ENCODE data around the gene CELSR2. TPM values are rescaled to one million over a fixed set of nuclear protein-coding genes. Genes with fewer than 3 reads are reported as not detected.
"Not testable (repeated sequence)": the region's sequence is repeated elsewhere in the genome, so short reads cannot be mapped to it uniquely, and the experiment has no call there.

The CELSR2 gene
- polyA plus RNA-seq, 3 donors = 0.67 to 2.3 (median 0.94) TPM

GRCh38 chr1:109283748-109284600 is 34.6 kb downstream of the CELSR2 start:
- 43 to 51% (median 46%) methylated on average over 17 of the region's 17 CpGs for WGBS, 3 donors
- no peak overlapping the region for H3K27ac ChIP-seq (ENCODE audit: low read depth, low read length)

GRCh38 chr1:109286762-109287161 is 37.4 kb downstream of the CELSR2 start:
- not testable (repeated sequence) for H3K27ac ChIP-seq (ENCODE audit: low read depth, low read length)
- 87 to 92% (median 88%) methylated on average over 5 of the region's 5 CpGs for whole genome bisulfite sequencing, 3 donors

DNA sequence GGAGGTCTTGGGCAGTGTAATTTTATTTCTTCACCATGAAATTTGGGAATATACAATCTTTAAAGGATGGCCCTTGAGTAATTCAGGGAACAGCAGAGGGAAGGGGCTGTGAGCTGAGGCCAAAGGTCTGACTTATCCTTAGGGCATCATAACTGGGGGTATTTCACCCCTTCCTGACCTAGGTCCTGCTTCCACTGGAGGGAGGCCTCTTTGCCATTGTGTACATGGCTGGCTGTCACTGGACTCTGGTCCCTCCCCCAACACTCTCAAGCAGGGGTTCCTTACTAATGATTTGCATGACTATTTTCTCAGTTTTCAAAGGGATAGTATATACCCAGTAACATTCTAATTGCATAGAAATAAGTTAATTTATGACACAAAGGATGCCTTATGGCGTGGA is 40.8 kb downstream of the CELSR2 start:
- no peak overlapping the region for H3K27ac ChIP-seq (ENCODE audit: low read depth, low read length)
- WGBS, 3 donors = 94 to 97% (median 95%) methylated on average over 1 of the region's 1 CpG

DNA sequence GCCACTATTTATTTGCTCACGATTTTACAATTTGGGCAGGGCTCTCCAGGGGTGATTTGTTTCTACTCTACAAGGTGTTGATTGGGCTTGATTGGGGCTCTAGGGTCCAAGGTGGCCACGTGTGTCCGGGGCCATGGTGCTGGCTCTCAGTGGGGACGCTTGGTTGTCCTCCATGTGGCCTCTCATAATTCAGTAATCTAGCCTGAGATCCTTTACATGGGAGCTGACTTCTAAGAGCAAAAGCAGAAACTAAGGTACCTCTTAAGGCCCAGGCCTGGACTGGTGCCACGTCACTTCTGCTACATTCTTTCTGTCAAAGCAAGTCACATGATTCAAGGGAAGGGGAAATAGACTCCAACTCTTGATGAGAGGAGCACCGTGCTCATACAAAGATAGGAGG is 41.7 kb downstream of the CELSR2 start:
- WGBS, 3 donors = 64 to 72% (median 72%) methylated on average over 6 of the region's 6 CpGs
- no peak overlapping the region for H3K27ac ChIP-seq (ENCODE audit: low read depth, low read length)

DNA sequence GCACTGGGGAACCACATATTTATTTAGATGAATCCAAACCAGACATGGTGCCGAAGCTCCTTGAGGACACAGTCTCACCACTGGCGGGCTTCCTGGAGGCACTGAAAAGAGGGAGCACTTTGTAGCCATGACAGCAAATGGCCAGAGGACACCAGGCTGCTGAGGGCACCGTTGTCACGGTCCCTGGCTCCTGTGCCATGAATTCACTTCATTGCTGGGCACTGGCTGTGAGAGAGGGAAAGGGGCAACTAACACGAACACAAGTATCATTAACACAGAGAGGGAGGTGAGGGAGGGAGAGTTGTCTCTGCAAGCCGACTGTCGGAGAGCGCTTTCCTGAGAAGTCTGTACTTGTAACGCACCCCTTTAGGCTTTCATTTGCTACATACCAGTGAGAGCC is 43.0 kb downstream of the CELSR2 start:
- 70 to 76% (median 75%) methylated on average over 9 of the region's 9 CpGs for WGBS, 3 donors
- no peak overlapping the region for H3K27ac ChIP-seq (ENCODE audit: low read depth, low read length)

DNA sequence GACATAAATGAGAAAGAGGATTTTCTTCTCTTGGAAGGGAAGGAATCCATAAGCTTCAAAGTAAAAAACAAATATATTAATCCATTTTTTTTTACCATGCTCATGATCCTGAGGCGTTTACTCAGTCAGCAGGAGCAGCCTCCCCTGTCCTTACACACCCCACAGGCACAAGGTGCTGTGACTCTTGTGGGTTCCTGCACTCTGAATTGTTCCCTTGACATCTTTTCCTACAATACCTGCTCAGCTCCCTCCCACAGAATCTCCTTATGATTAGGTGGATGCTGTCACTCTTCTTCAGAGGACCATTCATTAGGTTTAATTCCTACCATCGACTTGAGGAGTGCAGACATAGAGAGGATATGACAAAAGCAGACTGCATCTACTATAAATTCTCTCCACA is 43.7 kb downstream of the CELSR2 start:
- 53 to 77% (median 72%) methylated on average over 2 of the region's 2 CpGs for WGBS, 3 donors

GRCh38 chr1:109294481-109294880 is 45.1 kb downstream of the CELSR2 start:
- no peak overlapping the region for H3K27ac ChIP-seq (ENCODE audit: low read depth, low read length)
- WGBS, 3 donors = 46 to 66% (median 48%) methylated on average over 4 of the region's 4 CpGs

More for the DNA sequence above, 43.7 kb downstream of the CELSR2 start:
- H3K27ac ChIP-seq (ENCODE audit: low read depth, low read length) = no peak overlapping the region

DNA sequence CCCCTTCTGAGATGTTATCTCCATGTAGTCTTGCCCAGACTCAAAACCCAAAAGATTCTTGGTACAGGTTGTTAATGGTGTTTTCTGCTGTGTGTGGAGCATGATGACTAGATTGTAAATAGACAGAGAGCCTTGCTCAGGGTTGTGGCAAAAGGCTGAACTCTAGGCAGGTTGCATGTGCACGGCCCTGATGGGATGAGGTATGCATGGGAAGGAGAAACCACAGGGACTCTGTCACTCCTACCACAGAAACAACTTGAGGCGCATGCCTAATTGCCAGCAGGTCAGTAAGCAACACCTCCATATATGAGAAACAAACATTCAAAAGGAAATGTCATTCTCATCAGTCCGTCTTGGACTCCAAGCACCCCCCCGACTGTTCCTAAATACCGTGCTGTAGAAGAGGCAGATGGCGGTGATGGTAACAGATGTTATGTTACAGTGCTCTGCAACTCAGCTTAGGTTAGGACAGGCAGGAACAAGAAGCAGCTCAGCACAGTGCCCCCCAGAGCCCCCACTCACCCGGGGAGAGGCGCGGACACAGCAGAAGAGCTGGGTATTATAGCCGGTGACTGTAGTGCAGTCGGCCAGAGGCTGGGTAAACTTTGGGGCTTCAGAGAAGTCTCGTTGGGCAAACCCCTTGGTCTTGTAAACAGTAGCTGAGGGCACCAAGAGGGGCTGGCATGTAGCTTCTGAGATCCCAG is 46.5 kb downstream of the CELSR2 start:
- no peak overlapping the region for H3K27ac ChIP-seq (ENCODE audit: low read depth, low read length)
- WGBS, 3 donors = 80 to 81% (median 81%) methylated on average over 12 of the region's 12 CpGs

DNA sequence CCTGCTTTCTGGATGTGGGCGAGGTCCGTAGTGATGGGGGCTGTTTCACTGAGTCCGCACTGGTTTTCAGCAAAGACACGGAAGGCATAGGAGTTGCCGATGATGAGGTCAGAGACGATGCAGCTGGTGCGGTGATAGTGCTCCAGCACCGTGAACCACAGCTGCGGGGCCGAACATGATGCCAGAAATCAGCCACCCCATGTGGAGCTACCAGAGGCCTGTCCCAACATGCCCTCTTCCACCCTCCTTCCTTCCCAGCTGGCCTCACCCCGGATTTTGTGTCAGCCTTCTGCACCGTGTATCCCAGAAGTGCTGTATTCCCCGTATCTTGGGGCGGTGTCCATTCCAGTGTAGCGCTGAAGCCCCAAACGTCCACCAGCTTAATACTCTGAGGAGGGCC is 47.4 kb downstream of the CELSR2 start:
- WGBS, 3 donors = 88 to 97% (median 95%) methylated on average over 16 of the region's 16 CpGs

DNA sequence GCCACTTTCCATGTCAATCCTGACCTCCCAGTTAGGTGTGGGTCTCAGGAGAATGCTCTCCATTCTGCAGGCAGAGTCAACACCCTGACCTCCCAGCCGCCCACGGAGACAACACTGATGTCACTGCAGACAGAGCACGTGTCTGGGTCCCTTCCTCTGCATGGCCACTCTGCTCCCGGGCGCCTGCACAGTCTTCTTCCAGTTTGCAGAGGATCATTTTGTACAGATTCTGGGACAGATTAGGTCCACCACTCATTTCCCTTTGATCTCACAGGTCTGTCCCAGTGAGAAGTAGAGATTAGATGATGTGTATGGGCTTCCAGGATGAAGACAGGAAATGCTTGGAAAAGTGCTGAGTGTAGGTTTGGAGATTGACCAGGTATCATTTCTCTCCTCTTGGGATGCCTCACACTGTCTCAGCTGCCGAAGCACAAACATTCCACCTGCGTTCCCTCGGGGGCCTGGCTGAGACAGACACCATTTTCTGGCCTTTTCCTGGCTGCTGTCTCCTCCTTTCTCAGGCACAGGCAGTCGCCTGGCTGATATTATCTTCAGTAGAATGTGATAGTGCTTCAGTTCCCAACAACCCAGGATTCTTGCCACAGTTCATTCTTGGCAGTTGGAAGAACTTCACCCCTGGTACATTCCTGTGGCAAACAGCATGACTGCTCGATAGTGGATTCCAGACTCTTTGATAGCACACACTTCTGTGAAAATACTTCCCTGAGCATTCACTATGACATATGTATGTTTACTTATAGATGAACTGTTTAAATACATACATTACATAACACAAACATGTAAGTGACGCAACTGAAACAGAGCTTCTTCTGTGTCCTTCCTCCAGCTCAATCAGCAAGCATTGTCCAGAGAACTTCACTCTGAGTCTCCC is 49.6 kb downstream of the CELSR2 start:
- no peak overlapping the region for H3K27ac ChIP-seq (ENCODE audit: low read depth, low read length)
- WGBS, 3 donors = 42 to 50% (median 44%) methylated on average over 11 of the region's 11 CpGs

More for the DNA sequence above, 47.4 kb downstream of the CELSR2 start:
- H3K27ac ChIP-seq (ENCODE audit: low read depth, low read length) = no peak overlapping the region

DNA sequence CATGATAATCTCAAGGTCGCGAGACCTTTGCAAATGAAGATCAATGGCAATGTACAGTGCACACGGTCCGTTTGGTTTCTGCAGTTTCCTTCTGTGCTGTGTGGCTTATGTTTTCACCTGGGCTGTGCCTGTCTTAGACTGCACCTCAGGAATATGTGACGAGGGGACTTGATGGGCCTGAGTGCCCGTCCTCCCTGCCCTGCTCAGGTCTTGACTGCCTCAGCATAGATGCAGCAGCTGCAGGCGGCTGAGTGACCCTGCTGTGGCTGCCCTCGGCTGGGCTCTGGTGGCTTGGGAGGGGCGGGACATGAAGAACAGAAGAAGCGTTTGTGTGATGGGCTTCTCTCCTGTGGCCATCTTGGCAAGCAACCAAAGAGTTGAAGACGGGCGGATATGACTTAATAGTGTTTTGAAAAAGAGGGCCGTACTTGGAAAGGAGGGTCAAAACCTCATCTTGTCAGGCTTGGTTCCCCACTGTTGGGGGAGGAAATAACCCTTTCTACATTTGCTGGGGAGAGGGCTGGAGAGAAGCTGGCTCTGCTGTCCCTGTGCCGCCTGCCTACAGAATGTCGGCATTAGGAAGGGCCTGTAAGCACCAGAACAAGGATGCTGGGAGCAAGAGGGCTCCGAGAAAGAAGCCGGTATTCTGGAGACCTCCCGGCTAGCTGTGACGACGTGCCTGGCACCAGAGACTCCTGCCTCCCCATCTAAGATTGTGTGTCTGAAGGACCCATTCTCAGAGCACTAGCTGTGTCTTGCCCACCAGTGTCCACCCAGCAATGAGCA is 50.4 kb downstream of the CELSR2 start:
- H3K27ac ChIP-seq (ENCODE audit: low read depth, low read length) = no peak overlapping the region

GRCh38 chr1:109300650-109301151 is 51.4 kb downstream of the CELSR2 start:
- H3K27ac ChIP-seq (ENCODE audit: low read depth, low read length) = no peak overlapping the region
- 68 to 83% (median 73%) methylated on average over 16 of the region's 16 CpGs for WGBS, 3 donors

More for the DNA sequence above, 50.4 kb downstream of the CELSR2 start:
- 52 to 59% (median 58%) methylated on average over 20 of the region's 20 CpGs for WGBS, 3 donors

- 72 to 86% (median 80%) methylated on average over 5 of the region's 5 CpGs for WGBS, 3 donors
- no peak overlapping the region for H3K27ac ChIP-seq (ENCODE audit: low read depth, low read length)
Observed at GRCh38 chr1:109301874-109302273, 52.5 kb downstream of the CELSR2 start.

DNA sequence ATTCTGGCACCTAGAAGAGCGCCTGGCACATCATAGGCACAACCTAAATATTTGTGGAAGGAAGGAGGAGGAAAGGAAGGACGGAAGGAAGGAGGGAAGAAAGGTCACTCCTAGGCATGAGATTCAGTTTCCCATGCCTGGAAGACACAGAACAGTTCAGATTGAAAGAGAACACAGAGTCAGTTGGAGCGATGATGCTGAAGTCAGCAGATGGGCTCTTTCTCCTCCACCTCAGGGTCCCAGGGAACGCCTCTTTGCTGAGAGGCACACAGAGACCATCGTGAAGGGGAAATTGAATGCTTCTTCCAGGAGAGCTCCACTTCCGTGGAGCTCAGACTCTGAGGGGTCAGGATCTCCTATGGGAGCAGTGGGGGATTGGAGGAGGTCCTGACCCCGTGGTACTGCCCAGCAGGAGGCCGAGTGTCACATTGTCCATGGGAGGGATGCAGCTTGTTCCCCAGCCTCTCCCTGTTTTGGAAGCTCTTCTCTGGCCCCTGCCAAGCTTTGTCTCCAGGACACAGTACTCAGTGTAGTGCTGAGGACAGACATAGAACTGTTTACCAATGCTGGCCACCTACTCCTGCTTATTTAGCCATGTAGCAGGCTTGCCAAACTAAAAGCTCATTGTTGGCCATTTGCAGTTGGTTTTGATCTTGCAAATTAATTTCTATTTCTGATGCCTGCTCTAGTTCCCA is 55.0 kb downstream of the CELSR2 start:
- 56 to 65% (median 58%) methylated on average over 7 to 8 of the region's 8 CpGs for whole genome bisulfite sequencing, 3 donors
- H3K27ac ChIP-seq (ENCODE audit: low read depth, low read length) = no peak overlapping the region

DNA sequence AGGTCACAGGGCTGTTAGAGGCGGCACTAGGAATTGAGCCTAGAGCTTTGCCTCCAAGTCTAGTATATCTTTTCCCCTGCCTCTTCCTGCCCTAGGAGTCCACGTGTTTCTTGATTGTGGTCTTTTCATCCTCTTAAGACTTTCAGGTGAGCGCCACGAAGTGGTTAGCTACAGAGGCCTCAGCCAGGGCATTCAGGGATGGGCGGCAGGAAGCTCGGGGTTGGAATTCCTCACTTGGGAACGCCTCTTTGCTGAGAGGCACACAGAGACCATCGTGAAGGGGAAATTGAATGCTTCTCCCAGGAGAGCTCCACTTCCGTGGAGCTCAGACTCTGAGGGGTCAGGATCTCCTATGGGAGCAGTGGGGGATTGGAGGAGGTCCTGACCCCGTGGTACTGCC is 56.7 kb downstream of the CELSR2 start:
- H3K27ac ChIP-seq (ENCODE audit: low read depth, low read length) = not testable (repeated sequence)
- WGBS, 3 donors = 47 to 70% (median 62%) methylated on average over 10 of the region's 10 CpGs

DNA sequence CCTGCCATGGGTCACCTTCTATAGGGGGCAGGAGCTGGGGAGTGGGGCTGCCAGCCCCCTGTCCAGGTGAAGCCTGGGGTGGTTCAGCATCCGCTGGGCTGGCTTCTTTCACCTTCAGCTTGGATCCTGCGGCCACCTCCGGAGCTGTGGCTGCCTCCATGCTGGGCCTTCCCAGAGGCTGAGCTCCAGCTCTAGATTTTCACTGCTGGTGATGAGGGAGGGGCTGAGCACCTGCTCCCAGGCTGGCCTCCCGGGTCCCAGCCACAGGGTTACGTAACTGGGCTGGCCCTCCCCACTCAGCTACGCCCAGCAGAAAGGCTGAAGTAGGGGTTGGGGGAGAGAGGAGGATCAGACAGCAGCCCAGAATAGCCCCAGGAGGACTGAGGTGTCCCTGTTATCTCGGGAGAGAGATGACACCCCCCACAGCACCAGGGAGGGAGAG is 57.5 kb downstream of the CELSR2 start, which contains the start of gene MYBPHL:
Gene MYBPHL, minus strand, starts transcription at position 180 of the 442 bp plus-strand sequence. Its CDS starts 20 bp downstream, at position 160.
- H3K27ac ChIP-seq (ENCODE audit: low read depth, low read length) = no peak within 1 kb of the TSS
- 60 to 73% (median 66%) methylated on average over 7 of the region's 7 CpGs for WGBS, 3 donors
